Left ventricle myocardium superior (tissue), 1 donor: ENCODE results near the gene RIIAD1. TPM values are rescaled to one million over a fixed set of nuclear protein-coding genes. Genes with fewer than 3 reads are reported as not detected.
"Not testable (repeated sequence)": the region's sequence is repeated elsewhere in the genome, so short reads cannot be mapped to it uniquely, and the experiment has no call there.

Experiments
- ATAC-seq: fragments of 200-7000 bp; cut with Tn5 transposase; one replicate; pipeline ENCODE4 v1.9.1; 2020; ENCODE audit warnings: mild to moderate bottlenecking, moderate library complexity
- DNase-seq: peaks from one replicate; pipeline ENCODE4 v3.0.0-alpha.2; 2020
- intact Hi-C: fragments of 100-400 bp; cut with micrococcal nuclease; formaldehyde crosslinking; loops from one replicate; pipeline ENCODE4 v1.11.0; 2022
- total RNA-seq: library from RNA; stranded (reverse); fragmentation: NEBNext Ultra II Directional; extraction: Animal tissue kit (Norgen Biotek cat#: 25700); gene quantifications from one replicate; pipeline ENCODE4 v1.2.1, GENCODE V29; 2021
- donor health status: DM: no; HTN: yes; CAD: no; lungs with severe emphysema.

The RIIAD1 gene
- total RNA-seq, 1 donor from 2014 or later: 4.4 TPM

- peak; percentile 91 for ATAC-seq
- DNase-seq: no peak
- intact Hi-C loops: loop anchor here (10.0 kb wide), 1 partner anchor 284 kb away; no protein-coding TSS in a partner anchor
Measured at GRCh38 chr1:151728151-151729054, 7.1 kb downstream of the RIIAD1 start.

DNA sequence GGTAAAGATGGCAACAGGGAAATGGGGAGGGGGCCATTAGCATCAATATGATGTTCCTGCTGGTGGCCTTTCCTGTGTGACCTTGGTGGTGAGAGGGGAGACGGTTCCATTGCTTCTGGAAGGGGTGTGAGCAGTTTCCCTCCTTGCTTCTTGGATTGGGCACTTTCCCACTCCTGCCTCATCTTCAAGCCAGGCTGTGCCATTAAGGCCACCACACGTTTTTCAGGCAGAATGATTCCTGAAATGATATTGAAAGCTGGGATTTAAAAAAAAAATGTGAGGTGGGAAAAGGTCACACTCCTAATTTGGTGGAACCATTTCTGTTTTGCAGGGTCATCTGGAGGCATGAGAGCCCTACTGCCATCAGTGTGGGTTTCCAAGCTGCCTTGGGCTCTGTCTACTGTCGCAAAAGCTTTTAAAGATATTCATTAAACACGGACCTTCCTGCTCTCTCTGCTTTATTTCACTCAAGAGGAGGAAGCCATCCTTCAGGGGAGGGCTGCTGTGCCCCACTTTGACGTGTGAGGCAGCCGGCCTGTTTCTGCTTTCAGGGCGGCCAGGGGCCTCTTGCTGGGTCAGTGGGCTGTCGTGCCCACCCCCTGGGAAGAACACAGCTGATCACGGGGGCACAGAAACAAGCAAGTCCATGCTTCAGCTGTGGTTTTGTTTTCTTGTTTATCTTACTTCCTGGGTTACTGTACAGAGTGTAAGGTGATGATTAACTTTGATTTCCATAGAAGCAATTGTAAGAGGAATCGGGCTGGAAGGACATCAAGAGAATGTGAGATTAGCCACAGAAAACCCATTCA, 8.0 kb downstream of the RIIAD1 start:
- intact Hi-C loops: loop anchor here (10.0 kb wide), 1 partner anchor 285 kb away; no protein-coding TSS in a partner anchor

GRCh38 chr1:151729966-151730291, 8.6 kb downstream of the RIIAD1 start:
- no peak for DNase-seq
- ATAC-seq: no peak
- intact Hi-C loops: loop anchor here (10.0 kb wide), 3 partner anchors 135 to 285 kb away; no protein-coding TSS in a partner anchor

More for the DNA sequence above, 8.0 kb downstream of the RIIAD1 start:
- ATAC-seq: no peak
- no peak for DNase-seq

DNA sequence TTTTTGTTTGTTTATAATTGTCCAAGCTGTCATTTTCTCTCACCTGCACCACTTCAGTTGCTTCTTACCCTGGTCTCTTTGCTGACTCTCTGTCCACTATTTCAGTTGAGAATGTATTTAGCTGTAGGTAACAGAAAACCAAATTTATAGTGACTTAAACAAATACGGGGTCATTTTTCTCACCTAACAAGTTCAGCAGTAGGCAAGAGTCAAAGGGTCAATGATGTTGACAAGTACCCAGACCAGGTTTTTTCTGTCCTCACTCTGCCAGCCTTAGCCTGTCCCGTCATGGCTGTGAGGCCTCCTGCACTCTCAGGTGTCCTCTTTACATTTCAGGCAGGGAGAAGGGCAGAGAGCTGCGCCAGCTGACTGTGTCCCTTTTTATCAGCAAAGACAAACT, 11.8 kb downstream of the RIIAD1 start:
- DNase-seq (no peak), ATAC-seq (no peak)
- intact Hi-C loops: loop anchor here (10.0 kb wide), 2 partner anchors 138 to 198 kb away; no protein-coding TSS in a partner anchor

GRCh38 chr1:151733995-151734394, 12.7 kb downstream of the RIIAD1 start:
- intact Hi-C loops: loop anchor here (10.0 kb wide), 2 partner anchors 139 to 199 kb away; no protein-coding TSS in a partner anchor
- DNase-seq, ATAC-seq: not testable (repeated sequence)

GRCh38 chr1:151737026-151737425, 15.7 kb downstream of the RIIAD1 start:
- intact Hi-C loops: loop anchor here (5.0 to 10.0 kb wide), 3 partner anchors 45 to 202 kb away; no protein-coding TSS in a partner anchor
- no peak for ATAC-seq
- no peak for DNase-seq

- intact Hi-C loops: loop anchor here (5.0 to 10.0 kb wide), 3 partner anchors 45 to 203 kb away; no protein-coding TSS in a partner anchor
- DNase-seq (no peak), ATAC-seq (no peak)
Measured at GRCh38 chr1:151737479-151737878, 16.2 kb downstream of the RIIAD1 start.

GRCh38 chr1:151739590-151740355, 18.5 kb downstream of the RIIAD1 start:
- ATAC-seq (no peak), DNase-seq (no peak)
- intact Hi-C loops: loop anchor here (5.0 to 10.0 kb wide), 3 partner anchors 47 to 205 kb away; no protein-coding TSS in a partner anchor

DNA sequence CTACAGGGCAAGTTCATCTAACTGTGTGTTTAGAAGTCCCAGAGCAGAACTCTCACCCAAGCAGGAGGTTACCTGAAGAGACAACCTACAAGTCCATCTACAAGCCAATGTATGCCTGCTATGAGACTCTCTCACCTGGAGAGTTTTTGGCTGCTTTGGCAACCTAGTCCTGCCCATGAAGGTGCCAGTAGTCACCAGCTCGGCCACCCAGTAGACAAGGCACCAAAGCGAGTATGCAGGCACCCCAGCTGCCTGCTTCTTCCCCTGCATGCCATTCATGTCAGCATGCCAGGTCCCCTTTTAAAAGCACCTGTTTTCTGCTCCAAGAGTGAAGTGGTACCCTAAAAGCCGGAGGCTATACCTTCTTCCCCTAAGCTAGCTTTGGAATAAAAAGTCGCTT, 20.2 kb downstream of the RIIAD1 start:
- intact Hi-C loops: no loop called here
- no peak for DNase-seq
- no peak for ATAC-seq

- ATAC-seq (no peak), DNase-seq (no peak)
- intact Hi-C loops: no loop called here
Measured at GRCh38 chr1:151756291-151756690, 35.0 kb downstream of the RIIAD1 start.

- ATAC-seq (no peak), DNase-seq (no peak)
- intact Hi-C loops: no loop called here
Measured at GRCh38 chr1:151759241-151759640, 37.9 kb downstream of the RIIAD1 start.

- intact Hi-C loops: no loop called here
- no peak for ATAC-seq
- DNase-seq: no peak
Measured at GRCh38 chr1:151760597-151761385, 39.5 kb downstream of the RIIAD1 start.

DNA sequence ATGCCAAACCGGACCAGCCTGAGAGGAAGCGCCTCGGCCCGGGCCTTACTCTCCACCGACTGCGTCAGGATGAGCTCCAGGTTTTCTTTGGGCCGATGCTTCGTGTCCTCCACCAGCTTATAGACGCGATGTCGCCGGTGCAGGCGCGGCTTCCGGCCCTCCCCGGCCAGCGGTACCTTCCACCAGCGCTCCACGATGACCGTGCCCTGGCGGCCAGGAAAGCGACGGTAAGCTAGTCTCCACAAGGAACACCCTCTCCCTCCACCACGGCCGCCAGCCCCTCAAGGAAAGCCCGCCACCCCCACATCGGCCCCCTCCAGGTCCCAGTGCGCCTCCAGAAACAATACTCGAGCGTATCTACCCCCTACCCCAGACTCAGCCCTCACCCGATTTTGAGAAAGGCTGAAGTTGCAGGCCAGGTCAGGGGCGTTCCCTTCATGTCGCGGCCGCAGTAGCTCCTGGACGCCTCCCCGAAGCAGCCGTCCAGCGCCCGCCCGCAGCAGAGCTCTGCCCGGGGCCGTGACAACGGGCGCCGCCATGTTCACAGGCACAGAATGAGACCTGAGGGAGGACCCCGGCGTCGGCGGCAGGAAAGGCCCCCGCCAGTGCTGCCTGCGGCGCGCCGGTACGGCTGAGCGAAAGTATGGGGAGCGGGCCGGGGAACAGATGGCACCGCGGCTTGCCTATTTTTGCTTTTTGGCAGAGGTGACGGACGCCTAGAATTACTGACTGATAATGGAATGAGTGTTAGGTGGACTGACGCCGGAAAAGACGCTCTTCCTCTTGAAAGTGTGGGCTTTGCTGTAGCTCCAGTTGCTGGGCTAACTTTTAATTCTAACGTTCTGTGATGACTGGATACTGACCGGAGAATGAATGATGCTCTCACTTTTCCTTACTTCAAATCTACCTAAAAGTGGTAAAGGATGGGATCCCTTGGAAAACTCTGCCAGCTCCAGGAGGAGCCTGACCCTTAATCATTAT, 41.9 kb downstream of the RIIAD1 start, which contains the start of gene MRPL9:
Gene MRPL9 (minus strand): TSS at position 556 of the 981 bp plus-strand sequence. CDS start 17 bp downstream, at position 539.
- intact Hi-C loops: no loop called here
- peak; percentile 90 for DNase-seq
- ATAC-seq: peak; percentile 99

DNA sequence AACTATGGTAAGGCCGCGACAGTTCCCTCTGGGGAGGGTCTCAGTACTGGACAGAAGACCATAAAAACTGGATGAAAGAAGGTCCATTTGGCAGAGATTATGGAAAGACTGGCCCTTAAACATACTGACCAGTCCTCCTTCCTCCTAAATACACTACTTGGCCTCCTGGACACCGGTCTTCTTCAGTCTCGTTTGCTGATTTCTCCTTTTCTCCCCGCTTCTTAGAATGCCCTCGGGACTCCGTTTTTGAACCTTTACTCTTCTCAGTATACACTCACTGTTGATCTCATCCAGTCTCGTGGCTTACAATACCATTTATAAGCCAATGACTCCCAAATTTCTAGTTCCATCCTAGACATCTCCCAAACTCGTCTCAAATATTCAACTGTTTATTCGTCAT, 42.7 kb downstream of the RIIAD1 start:
- intact Hi-C loops: no loop called here

GRCh38 chr1:151768351-151769066, 47.2 kb downstream of the RIIAD1 start:
- ATAC-seq, intact Hi-C loops, DNase-seq: not testable (repeated sequence)

More for the DNA sequence above, 42.7 kb downstream of the RIIAD1 start:
- ATAC-seq (peak; percentile 8), DNase-seq (no peak)

DNA sequence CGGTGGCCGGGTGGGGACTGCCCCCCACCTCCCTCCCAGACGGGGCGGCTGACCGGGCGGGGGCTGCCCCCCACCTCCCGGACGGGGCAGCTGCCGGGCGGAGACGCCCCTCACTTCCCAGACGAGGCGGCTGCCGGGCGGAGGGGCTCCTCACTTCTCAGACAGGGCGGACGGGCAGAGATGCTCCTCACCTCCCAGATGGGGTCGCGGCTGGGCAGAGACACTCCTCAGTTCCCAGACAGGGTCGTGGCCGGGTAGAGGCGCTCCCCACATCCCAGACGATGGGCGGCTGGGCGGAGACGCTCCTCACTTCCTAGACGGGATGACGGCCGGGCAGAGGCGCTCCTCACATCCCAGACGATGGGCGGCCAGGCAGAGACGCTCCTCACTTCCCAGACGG, 47.9 kb downstream of the RIIAD1 start:
- DNase-seq, ATAC-seq, intact Hi-C loops: not testable (repeated sequence)
